ENCODE data around the gene NR4A2.

- TF ChIP-seq, protein P1, sequence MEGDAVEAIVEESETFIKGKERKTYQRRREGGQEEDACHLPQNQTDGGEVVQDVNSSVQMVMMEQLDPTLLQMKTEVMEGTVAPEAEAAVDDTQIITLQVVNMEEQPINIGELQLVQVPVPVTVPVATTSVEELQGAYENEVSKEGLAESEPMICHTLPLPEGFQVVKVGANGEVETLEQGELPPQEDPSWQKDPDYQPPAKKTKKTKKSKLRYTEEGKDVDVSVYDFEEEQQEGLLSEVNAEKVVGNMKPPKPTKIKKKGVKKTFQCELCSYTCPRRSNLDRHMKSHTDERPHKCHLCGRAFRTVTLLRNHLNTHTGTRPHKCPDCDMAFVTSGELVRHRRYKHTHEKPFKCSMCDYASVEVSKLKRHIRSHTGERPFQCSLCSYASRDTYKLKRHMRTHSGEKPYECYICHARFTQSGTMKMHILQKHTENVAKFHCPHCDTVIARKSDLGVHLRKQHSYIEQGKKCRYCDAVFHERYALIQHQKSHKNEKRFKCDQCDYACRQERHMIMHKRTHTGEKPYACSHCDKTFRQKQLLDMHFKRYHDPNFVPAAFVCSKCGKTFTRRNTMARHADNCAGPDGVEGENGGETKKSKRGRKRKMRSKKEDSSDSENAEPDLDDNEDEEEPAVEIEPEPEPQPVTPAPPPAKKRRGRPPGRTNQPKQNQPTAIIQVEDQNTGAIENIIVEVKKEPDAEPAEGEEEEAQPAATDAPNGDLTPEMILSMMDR (IDR thresholded peaks at IDR 0.05) = peak in 1 of 6 experiments; percentile 0
- TF ChIP-seq POLR2A (IDR thresholded peaks at IDR 0.05) = no peak
These were observed 12.6 kb downstream of the NR4A2 start for GRCh38 chr2:156319811-156320485.

All from esophagus squamous epithelium (tissue), 4 donors.